Stimulated activated CD8-positive, alpha-beta memory T cell treated with anti-CD3 and anti-CD28 coated beads, Interleukin-4, amount 100 ng/mL, for 48 hours (primary cell): Measurements from ENCODE around the gene ETS1.
A peak's percentile ranks its signal among the peaks of the same experiment; 100 is the strongest.

Experiments used
- DNase-seq: peaks from one replicate; pipeline ENCODE4 v3.0.0-alpha.2; 2020

The ETS1 gene

GRCh38 chr11:128564642-128565245, 22.6 kb downstream of the ETS1 start:
- DNase-seq: no peak

- DNase-seq: no peak
Observed at GRCh38 chr11:128563942-128564641, 23.3 kb downstream of the ETS1 start.

- DNase-seq: no peak
Observed at GRCh38 chr11:128563308-128563707, 24.1 kb downstream of the ETS1 start.

- DNase-seq: no peak
Observed at GRCh38 chr11:128559496-128560103, 27.8 kb downstream of the ETS1 start.

- no peak for DNase-seq
Observed at GRCh38 chr11:128555606-128556005, 31.8 kb downstream of the ETS1 start.

- DNase-seq: no peak
Observed at GRCh38 chr11:128553662-128554362, 33.5 kb downstream of the ETS1 start.

GRCh38 chr11:128552783-128553661, 34.3 kb downstream of the ETS1 start:
- no peak for DNase-seq

GRCh38 chr11:128551611-128552335, 35.6 kb downstream of the ETS1 start:
- peak; percentile 43 for DNase-seq

GRCh38 chr11:128551058-128551457, 36.3 kb downstream of the ETS1 start:
- DNase-seq: no peak

- DNase-seq: no peak
Observed at GRCh38 chr11:128550261-128550821, 37.0 kb downstream of the ETS1 start.

- no peak for DNase-seq
Observed at GRCh38 chr11:128549256-128549944, 38.0 kb downstream of the ETS1 start.

- peak; percentile 49 for DNase-seq
Observed at GRCh38 chr11:128548649-128549255, 38.6 kb downstream of the ETS1 start.

GRCh38 chr11:128547946-128548648, 39.3 kb downstream of the ETS1 start:
- DNase-seq: no peak

GRCh38 chr11:128546916-128547315, 40.4 kb downstream of the ETS1 start:
- no peak for DNase-seq

- no peak for DNase-seq
Observed at GRCh38 chr11:128544471-128545051, 42.8 kb downstream of the ETS1 start.

- DNase-seq: no peak
Observed at GRCh38 chr11:128540469-128540868, 46.9 kb downstream of the ETS1 start.

- no peak for DNase-seq
Observed at GRCh38 chr11:128536506-128536905, 50.9 kb downstream of the ETS1 start.

- no peak for DNase-seq
Observed at GRCh38 chr11:128535468-128536457, 51.6 kb downstream of the ETS1 start.
